HCT116 (cell line): Measurements from ENCODE around the gene KRTCAP2. TPM values are rescaled to one million over a fixed set of nuclear protein-coding genes. Genes with fewer than 3 reads are reported as not detected.
A peak's percentile ranks its signal among the peaks of the same experiment; 100 is the strongest.

Source experiments
- ATAC-seq: fragments of 200-7000 bp; cut with Tn5 transposase; 2 replicates; pipeline ENCODE4 v1.9.1; 2020; ENCODE audit warnings: mild to moderate bottlenecking, moderate library complexity
- BruUV-seq: library from RNA; stranded (reverse); fragments of 400-500 nt; replicated peaks from 2 replicates; lab custom pipeline; 2021; lab: Mats Ljungman, UMichigan
- CTCF ChIA-PET: fragments of 300-600 bp; sonication (Branson Sonifier 250); formaldehyde crosslinking; loops from one replicate; lab custom pipeline; 2021; ENCODE audit warnings: antibody characterized with exemption; lab: Charles Lee
- POLR2A ChIA-PET: fragments of 300-600, 350-600 bp; sonication (Branson Sonifier 250); formaldehyde crosslinking; loops from one replicate; lab custom pipeline; 2021; ENCODE audit warnings: antibody characterized with exemption; lab: Charles Lee
- RAD21 ChIA-PET, 2 experiments: fragments of 300-600 bp; sonication (Branson Sonifier 250); formaldehyde crosslinking; loops; one replicate each; lab custom pipeline; 2023; ENCODE audit warnings: low total read pairs in 2 of 2; ENCODE audit not compliant: uncharacterized antibody in 2 of 2, unreplicated experiment in 2 of 2, low non-redundant PET in 1 of 2; lab: Charles Lee
- DNase-seq: peaks from one replicate; pipeline ENCODE4 v3.0.0-alpha.2; 2010; ENCODE audit warnings: low read depth, low spot score
- H2AFZ ChIP-seq: fragments of 200-600 bp; shearing (Covaris generic), sonication (generic); 2 replicates; pipeline ENCODE4 v1.6.1; 2017; ENCODE audit warnings: low read depth, mixed run types, mixed read lengths, antibody characterized with exemption, low read length; ENCODE audit not compliant: poor library complexity, severe bottlenecking
- H3K27ac ChIP-seq: 2 replicates; pipeline ENCODE4 v1.5.1; 2012; ENCODE audit warnings: low read depth, low read length
- H3K27me3 ChIP-seq: fragments of 200-600 bp; sonication (generic); 2 replicates; pipeline ENCODE4 v1.6.1; 2016; ENCODE audit warnings: mixed run types, low read length, mixed read lengths; ENCODE audit not compliant: insufficient read depth
- H3K36me3 ChIP-seq, 2 experiments: fragments of 200-500 bp in 1 of 2; fragments of 200-600 bp in 1 of 2; sonication (Bioruptor generic) in 1 of 2; sonication (generic) in 1 of 2; 2 replicates each; pipeline versions ENCODE4 v1.5.1 to v1.6.1; 2014 to 2016; ENCODE audit warnings: low read length in 2 of 2, inconsistent platforms in 1 of 2, mixed read lengths in 1 of 2, mixed run types in 1 of 2; ENCODE audit not compliant: insufficient read depth in 2 of 2, control insufficient read depth in 1 of 2
- H3K4me1 ChIP-seq, 2 experiments: fragments of 200-600 bp in 1 of 2; sonication (generic) in 1 of 2; 2 replicates each; pipeline versions ENCODE4 v1.5.1 to v1.6.1; 2012 to 2017; ENCODE audit warnings: low read length in 2 of 2, inconsistent platforms in 1 of 2, mild to moderate bottlenecking in 1 of 2, mixed read lengths in 1 of 2, mixed run types in 1 of 2, moderate library complexity in 1 of 2; ENCODE audit not compliant: insufficient read depth in 2 of 2, control insufficient read depth in 1 of 2
- H3K4me2 ChIP-seq: fragments of 200-600 bp; sonication (generic); 2 replicates; pipeline ENCODE4 v1.6.1; 2017; ENCODE audit warnings: mixed run types, low read length, mixed read lengths
- H3K4me3 ChIP-seq, 2 experiments: fragments of 200-600 bp in 1 of 2; sonication (generic) in 1 of 2; replicated peaks in 1 of 2; 2 replicates each; pipeline ENCODE4 v1.5.1; 2011 to 2016; ENCODE audit warnings: low read length in 2 of 2, control low read depth in 1 of 2, low read depth in 1 of 2, mild to moderate bottlenecking in 1 of 2, mixed read lengths in 1 of 2, mixed run types in 1 of 2
- H3K79me2 ChIP-seq: fragments of 200-600 bp; sonication (generic); 2 replicates; pipeline ENCODE4 v1.6.1; 2017; ENCODE audit warnings: mild to moderate bottlenecking, mixed run types, low read length, moderate library complexity, mixed read lengths; ENCODE audit not compliant: insufficient read depth
- H3K9ac ChIP-seq: fragments of 200-600 bp; sonication (generic); 2 replicates; pipeline ENCODE4 v1.6.1; 2016; ENCODE audit warnings: low read length, mixed read lengths
- H3K9me2 ChIP-seq: fragments of 200-600 bp; sonication (generic), shearing (Covaris generic); 2 replicates; pipeline ENCODE4 v1.6.1; 2017; ENCODE audit warnings: mixed run types, mild to moderate bottlenecking, moderate library complexity; ENCODE audit not compliant: insufficient read depth
- H3K9me3 ChIP-seq, 2 experiments: fragments of 200-500 bp in 1 of 2; fragments of 200-600 bp in 1 of 2; sonication (Bioruptor generic) in 1 of 2; sonication (generic) in 1 of 2; 2 replicates each; pipeline ENCODE4 v1.6.1; 2014 to 2017; ENCODE audit warnings: low read length in 2 of 2, mixed read lengths in 2 of 2, inconsistent platforms in 1 of 2, low read depth in 1 of 2, mild to moderate bottlenecking in 1 of 2, mixed run types in 1 of 2, moderate library complexity in 1 of 2; ENCODE audit not compliant: control insufficient read depth in 1 of 2, insufficient read depth in 1 of 2
- H4K20me1 ChIP-seq: fragments of 200-600 bp; sonication (generic), shearing (Covaris generic); 2 replicates; pipeline ENCODE4 v1.6.1; 2017; ENCODE audit warnings: mixed run types, mild to moderate bottlenecking, moderate library complexity; ENCODE audit not compliant: insufficient read depth
- CBX3 ChIP-seq: IDR thresholded peaks from 2 replicates; pipeline ENCODE4 v1.6.1; 2012; ENCODE audit warnings: low read depth
- CEBPB ChIP-seq: IDR thresholded peaks from 2 replicates; pipeline ENCODE4 v1.6.1; 2012; ENCODE audit warnings: low read depth
- JUND ChIP-seq: IDR thresholded peaks from 2 replicates; pipeline ENCODE4 v1.6.1; 2012
- RAD21 ChIP-seq: IDR thresholded peaks from 2 replicates; pipeline ENCODE4 v1.6.1; 2012; ENCODE audit warnings: low read depth, mild to moderate bottlenecking
- YY1 ChIP-seq: IDR thresholded peaks from 2 replicates; pipeline ENCODE4 v1.6.1; 2011; ENCODE audit warnings: low read length, low read depth, moderate library complexity, mild to moderate bottlenecking; ENCODE audit not compliant: insufficient replicate concordance; ENCODE audit errors: extremely low read depth
- ZNF274 ChIP-seq: fragments of 200-500 bp; sonication (Bioruptor generic); IDR thresholded peaks from 2 replicates; pipeline ENCODE4 v1.6.1; 2014; ENCODE audit warnings: mild to moderate bottlenecking, low read depth, low read length, inconsistent platforms
- intact Hi-C: fragments of 100-400 bp; cut with micrococcal nuclease; formaldehyde crosslinking; loops from 2 replicates; pipeline ENCODE4 v1.10.0; 2022
- total RNA-seq: library from RNA; stranded (reverse); gene quantifications from one replicate; pipeline ENCODE4 v1.2.1, GENCODE V29; 2021; ENCODE audit not compliant: unreplicated experiment
- TF ChIP-seq, protein P1 (sequence below): IDR thresholded peaks from 2 replicates; pipeline ENCODE4 v1.6.1; 2011; ENCODE audit warnings: mild to moderate bottlenecking, low read length, moderate library complexity; ENCODE audit not compliant: insufficient replicate concordance; ENCODE audit errors: extremely low read depth
- TF ChIP-seq, protein P2 (sequence below), 3 experiments: fragments of 200-600 bp in 1 of 3; sonication (generic) in 1 of 3; IDR thresholded peaks in 2 of 3; conservative IDR thresholded peaks in 1 of 3; 2 replicates each; pipeline ENCODE4 v1.5.1; 2012 to 2017; ENCODE audit warnings: low read depth in 2 of 3, low read length in 2 of 3, antibody characterized with exemption in 1 of 3, borderline replicate concordance in 1 of 3, control low read depth in 1 of 3, mild to moderate bottlenecking in 1 of 3, mixed read lengths in 1 of 3, mixed run types in 1 of 3, moderate library complexity in 1 of 3; ENCODE audit not compliant: insufficient read depth in 1 of 3

KRTCAP2 gene
- total RNA-seq, 1 experiment from 2014 or later: 143 TPM

DNA sequence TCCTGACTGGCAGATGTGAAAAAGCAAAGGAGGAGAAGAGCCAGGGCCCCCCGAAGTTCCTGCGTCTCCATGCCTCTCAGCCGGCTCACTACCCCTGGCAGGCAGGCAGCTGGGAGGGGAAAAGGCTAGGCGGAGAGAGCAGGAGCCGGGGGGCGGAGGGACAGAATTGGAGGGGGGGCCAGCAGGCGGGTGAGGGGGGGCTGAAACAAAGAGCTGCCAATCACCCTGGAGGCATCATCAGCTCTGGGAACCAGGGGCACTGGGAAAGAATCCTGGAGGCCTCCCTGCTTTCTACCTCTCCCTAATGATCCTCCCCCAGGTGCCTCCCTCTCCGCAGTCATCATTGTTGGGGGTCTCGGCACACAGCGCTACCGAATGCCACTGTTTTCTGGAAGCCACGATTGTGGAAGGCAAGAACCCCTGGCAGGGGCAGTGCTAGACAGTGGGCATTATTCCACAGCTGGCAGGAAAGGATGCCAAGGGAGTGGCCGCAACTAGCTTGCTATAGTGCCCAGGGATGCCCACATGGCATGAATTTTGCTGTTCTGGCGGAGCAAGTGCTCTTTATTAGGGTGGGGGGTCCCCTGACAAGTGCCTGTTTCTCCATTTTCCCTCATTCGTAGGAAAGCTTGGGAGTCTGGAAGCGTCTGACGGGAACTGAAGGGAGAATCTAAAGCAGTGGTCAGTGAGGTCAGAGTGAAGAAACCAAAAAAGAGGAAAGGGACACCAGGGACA lies 34.9 kb upstream of the KRTCAP2 start, which contains the start of gene THBS3:
Gene THBS3, minus strand, starts transcription at position 92 of the 735 bp plus-strand sequence. Its CDS starts 21 bp downstream, at position 71.
- intact Hi-C loops: loop anchor here (2.0 to 5.0 kb wide), 3 partner anchors 19 to 384 kb away; a partner anchor contains a TSS
- H2AFZ ChIP-seq: no peak within 1 kb of the TSS
- peak within 1 kb of the TSS; percentile 93 for H3K9ac ChIP-seq
- no peaks in the 10 kb centered on the region for H3K9me2 ChIP-seq
- CTCF ChIA-PET: interaction anchor here (1.0 to 4.0 kb wide), 10 partner anchors 11 to 296 kb away, joined by 3 to 16 read pairs (median 4); partner anchors contain the start of genes CLK2 and KRTCAP2
- no peaks in the 10 kb centered on the region for H3K9me3 ChIP-seq
- TSS peak; percentile 59 for BruUV-seq
- no peak for TF ChIP-seq YY1
- no peak for TF ChIP-seq ZNF274
- TF ChIP-seq, protein P1, sequence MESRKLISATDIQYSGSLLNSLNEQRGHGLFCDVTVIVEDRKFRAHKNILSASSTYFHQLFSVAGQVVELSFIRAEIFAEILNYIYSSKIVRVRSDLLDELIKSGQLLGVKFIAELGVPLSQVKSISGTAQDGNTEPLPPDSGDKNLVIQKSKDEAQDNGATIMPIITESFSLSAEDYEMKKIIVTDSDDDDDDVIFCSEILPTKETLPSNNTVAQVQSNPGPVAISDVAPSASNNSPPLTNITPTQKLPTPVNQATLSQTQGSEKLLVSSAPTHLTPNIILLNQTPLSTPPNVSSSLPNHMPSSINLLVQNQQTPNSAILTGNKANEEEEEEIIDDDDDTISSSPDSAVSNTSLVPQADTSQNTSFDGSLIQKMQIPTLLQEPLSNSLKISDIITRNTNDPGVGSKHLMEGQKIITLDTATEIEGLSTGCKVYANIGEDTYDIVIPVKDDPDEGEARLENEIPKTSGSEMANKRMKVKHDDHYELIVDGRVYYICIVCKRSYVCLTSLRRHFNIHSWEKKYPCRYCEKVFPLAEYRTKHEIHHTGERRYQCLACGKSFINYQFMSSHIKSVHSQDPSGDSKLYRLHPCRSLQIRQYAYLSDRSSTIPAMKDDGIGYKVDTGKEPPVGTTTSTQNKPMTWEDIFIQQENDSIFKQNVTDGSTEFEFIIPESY: no peak
- no peak for TF ChIP-seq CBX3
- TF ChIP-seq CEBPB: no peak
- TF ChIP-seq RAD21: no peak
- TF ChIP-seq JUND: no peak
- TF ChIP-seq, protein P2, sequence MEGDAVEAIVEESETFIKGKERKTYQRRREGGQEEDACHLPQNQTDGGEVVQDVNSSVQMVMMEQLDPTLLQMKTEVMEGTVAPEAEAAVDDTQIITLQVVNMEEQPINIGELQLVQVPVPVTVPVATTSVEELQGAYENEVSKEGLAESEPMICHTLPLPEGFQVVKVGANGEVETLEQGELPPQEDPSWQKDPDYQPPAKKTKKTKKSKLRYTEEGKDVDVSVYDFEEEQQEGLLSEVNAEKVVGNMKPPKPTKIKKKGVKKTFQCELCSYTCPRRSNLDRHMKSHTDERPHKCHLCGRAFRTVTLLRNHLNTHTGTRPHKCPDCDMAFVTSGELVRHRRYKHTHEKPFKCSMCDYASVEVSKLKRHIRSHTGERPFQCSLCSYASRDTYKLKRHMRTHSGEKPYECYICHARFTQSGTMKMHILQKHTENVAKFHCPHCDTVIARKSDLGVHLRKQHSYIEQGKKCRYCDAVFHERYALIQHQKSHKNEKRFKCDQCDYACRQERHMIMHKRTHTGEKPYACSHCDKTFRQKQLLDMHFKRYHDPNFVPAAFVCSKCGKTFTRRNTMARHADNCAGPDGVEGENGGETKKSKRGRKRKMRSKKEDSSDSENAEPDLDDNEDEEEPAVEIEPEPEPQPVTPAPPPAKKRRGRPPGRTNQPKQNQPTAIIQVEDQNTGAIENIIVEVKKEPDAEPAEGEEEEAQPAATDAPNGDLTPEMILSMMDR (IDR thresholded peaks at IDR 0.05 in 2 of 3, conservative IDR thresholded peaks at IDR 0.05 in 1 of 3; ENCODE audit: borderline replicate concordance in 1 of 3, insufficient read depth in 1 of 3, low read depth in 2 of 3, low read length in 2 of 3): no peak
- no peak for ATAC-seq
- H3K4me3 ChIP-seq: peak within 1 kb of the TSS; percentile 89 to 100
- peaks cover 0 to 6% of the 10 kb centered on the region in 2 experiments; a peak in 1 of 4 replicates for H3K36me3 ChIP-seq
- POLR2A ChIA-PET: interaction anchor here (1.5 to 3.0 kb wide), 2 partner anchors 14 to 19 kb away, joined by 4 to 9 read pairs; no protein-coding TSS in a partner anchor
- peaks cover 22 to 33% of the 10 kb centered on the region in 2 experiments for H3K4me1 ChIP-seq
- peaks cover 16% of the 10 kb centered on the region for H3K79me2 ChIP-seq
- no peaks in the 10 kb centered on the region for H3K27me3 ChIP-seq
- DNase-seq: no peak
- RAD21 ChIA-PET: interaction anchor here in 1 of 2 experiments (0.9 kb wide), 1 partner anchor 296 kb away, joined by 4 read pairs; no protein-coding TSS in a partner anchor
- peak within 1 kb of the TSS; percentile 90 for H3K27ac ChIP-seq
- H4K20me1 ChIP-seq: no peaks in the 10 kb centered on the region
- H3K4me2 ChIP-seq: peak within 1 kb of the TSS; percentile 77
